Measurements from ENCODE around the gene HSPB1.
"Not testable (repeated sequence)": the region's sequence is repeated elsewhere in the genome, so short reads cannot be mapped to it uniquely, and the experiment has no call there.

DNA sequence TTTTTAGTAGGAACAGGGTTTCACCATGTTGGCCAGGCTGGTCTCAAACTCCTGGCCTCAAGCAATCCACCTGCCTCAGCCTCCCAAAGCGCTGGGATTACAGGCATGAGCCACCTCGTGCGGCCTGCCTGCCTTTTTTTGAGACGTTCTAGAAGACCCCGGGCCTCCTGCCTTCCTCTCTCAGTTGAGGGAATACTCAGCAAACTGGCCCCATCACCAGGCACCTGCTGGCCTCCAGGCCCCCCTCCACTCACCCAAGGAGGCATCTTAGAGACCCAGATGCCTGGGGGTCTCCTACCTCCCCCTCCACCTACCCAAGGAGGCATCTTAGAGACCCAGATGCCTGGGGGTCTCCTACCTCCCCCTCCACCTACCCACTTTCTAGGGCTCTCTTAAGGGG is 9.6 kb upstream of the HSPB1 start:
- not testable (repeated sequence) for TF ChIP-seq CTCF (IDR thresholded peaks at IDR 0.05; ENCODE audit: low read depth, low read length); EZH2phosphoT487 (IDR thresholded peaks at IDR 0.05; ENCODE audit: low read depth)
